ENCODE measurements around the gene TNFRSF21.
"Not testable (repeated sequence)": the region's sequence is repeated elsewhere in the genome, so short reads cannot be mapped to it uniquely, and the experiment has no call there.

DNA sequence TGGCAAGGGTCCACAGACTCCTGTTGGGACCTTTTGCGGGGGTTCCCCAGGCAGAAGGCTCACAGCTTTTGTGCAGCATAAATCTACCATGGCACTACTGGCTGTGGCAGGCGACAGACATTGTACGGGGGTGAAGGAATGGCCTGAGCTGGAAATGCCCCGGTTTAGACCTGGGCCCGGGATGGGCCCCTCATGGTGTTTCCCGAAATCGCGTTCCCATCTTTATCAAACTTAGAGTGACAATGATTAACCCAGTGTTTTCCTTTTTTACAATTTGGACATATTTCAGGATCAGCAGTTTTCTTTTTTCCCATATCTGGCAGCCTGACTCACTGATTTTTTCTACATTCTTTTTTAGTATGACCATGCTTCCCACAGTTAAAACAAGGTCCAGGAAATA, 5.5 kb upstream of the TNFRSF21 start:
- TF ChIP-seq CTCF, POLR2A (IDR thresholded peaks at IDR 0.05): not testable (repeated sequence)

Measured in prostate gland (tissue), 2 donors.